ENCODE measurements around the gene GOLGA6L24.
"Not testable (repeated sequence)": the region's sequence is repeated elsewhere in the genome, so short reads cannot be mapped to it uniquely, and the experiment has no call there.

The GOLGA6L24 gene, protein sequence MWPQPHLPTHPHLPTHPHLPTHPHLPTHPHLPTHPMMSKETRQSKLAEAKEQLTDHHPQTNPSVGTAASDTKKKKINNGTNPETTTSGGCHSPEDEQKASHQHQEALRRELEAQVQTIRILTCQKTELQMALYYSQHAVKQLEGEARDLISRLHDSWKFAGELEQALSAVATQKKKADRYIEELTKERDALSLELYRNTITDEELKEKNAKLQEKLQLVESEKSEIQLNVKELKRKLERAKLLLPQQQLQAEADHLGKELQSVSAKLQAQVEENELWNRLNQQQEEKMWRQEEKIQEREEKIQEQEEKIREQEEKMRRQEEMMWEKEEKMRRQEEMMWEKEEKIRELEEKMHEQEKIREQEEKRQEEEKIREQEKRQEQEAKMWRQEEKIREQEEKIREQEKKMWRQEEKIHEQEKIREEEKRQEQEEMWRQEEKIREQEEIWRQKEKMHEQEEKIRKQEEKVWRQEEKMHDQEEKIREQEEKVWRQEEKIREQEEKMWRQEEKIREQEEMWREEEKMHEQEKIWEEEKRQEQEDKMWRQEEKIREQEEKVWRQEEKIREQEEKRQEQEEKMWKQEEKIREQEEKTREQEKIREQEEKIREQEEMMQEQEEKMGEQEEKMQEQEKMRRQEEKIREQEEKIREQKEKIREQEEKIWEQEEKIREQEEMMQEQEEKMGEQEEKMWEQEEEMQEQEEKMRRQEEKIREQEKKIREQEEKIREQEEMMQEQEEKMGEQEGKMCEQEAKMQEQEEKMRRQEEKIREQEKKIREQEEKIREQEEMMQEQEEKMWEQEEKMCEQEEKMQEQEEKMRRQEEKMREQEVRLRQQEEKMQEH
- 0 reads per million in 3 donors for total RNA-seq

DNA sequence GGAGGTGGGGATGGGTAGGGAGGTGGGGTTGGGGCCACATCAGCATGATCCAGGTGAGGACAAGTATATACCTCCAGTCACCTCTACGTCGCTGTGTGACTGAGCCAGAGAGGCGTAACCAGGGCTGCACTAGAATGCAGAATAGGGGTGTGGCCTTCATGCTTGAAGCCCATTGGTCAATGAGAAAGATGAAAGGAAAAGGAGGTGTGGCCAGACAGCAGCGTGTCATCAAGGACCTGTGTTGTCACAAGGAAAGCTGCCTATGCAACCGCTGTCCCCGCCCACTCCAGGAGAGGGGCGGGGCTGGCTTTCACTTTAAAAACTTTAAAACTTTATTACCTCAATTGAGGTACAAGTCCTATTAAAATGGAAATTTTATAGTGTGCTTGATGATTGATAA lies at the start of gene GOLGA6L24:
GOLGA6L24 (minus strand) TSS at position 101 of the 400 bp plus-strand sequence; CDS start at position 40, 61 bp downstream.
- not testable (repeated sequence) for DNase-seq; H3K36me3 ChIP-seq (ENCODE audit: control insufficient read depth, insufficient read depth, low read length); H3K27me3 ChIP-seq (replicated peaks; ENCODE audit: control insufficient read depth, insufficient read depth, low read length, poor library complexity, severe bottlenecking); H3K9me3 ChIP-seq (ENCODE audit: control insufficient read depth, low read length); H3K4me1 ChIP-seq (ENCODE audit: control insufficient read depth, insufficient read depth, low read length, poor library complexity, severe bottlenecking); H3K4me3 ChIP-seq (ENCODE audit: insufficient read depth, low read depth, low read length, poor library complexity, severe bottlenecking); H3K27ac ChIP-seq (ENCODE audit: insufficient read depth, low read length, poor library complexity, severe bottlenecking)

DNA sequence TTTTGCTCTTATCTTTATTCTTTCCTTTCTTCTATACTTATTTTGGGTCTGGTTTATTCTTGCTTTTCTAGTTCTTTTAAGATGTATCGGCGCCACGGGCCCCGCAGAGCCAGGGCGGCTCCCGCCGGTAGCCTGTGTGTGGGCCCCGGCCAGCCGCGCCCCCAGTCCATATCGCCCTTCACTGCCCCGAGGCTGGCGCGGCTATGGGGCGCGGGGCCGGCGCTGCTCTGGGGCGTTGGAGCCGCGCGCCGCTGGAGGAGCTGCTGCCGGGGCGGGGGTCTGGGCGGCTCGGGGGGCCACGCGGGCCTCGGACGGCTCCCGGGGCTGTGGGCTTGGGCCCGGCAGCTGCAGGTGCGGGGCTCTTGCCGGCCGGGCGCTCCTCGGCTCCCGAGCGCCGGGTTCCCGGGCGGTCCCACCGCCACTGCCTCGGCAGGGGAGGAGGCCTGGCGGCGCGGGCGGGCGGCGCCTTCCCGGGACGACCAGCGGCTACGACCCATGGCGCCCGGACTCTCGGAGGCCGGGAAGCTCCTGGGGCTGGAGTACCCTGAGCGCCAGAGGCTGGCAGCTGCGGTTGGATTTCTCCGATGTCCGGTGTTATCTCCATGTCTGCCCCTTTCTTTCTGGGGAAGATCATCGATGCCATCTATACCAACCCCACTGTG lies 45.0 kb upstream of the GOLGA6L24 start:
- H3K36me3 ChIP-seq (ENCODE audit: control insufficient read depth, insufficient read depth, low read length); H3K27me3 ChIP-seq (replicated peaks; ENCODE audit: control insufficient read depth, insufficient read depth, low read length, poor library complexity, severe bottlenecking); H3K27ac ChIP-seq (ENCODE audit: insufficient read depth, low read length, poor library complexity, severe bottlenecking); H3K4me3 ChIP-seq (ENCODE audit: insufficient read depth, low read depth, low read length, poor library complexity, severe bottlenecking); DNase-seq; H3K4me1 ChIP-seq (ENCODE audit: control insufficient read depth, insufficient read depth, low read length, poor library complexity, severe bottlenecking); H3K9me3 ChIP-seq (ENCODE audit: control insufficient read depth, low read length): not testable (repeated sequence)

DNA sequence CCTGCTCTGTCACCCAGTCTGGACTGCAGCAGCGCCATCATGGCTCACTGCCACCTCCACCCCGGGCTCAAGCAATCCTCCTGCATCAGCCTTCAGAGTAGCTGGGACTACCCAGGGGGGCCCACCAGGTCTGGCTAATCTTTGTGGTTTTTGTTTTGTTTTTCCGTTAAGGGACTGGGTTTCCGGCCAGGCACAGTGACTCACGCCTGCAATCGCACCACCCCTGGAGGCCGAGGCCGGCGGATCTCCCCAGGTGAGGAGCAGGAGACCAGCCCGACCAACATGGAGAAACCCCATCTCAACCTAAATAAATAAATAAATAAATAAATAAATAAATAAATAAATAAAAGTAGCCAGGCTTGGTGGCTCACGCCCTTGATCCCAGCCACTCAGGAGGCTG lies 38.1 kb upstream of the GOLGA6L24 start:
- not testable (repeated sequence) for H3K27ac ChIP-seq (ENCODE audit: insufficient read depth, low read length, poor library complexity, severe bottlenecking); H3K27me3 ChIP-seq (replicated peaks; ENCODE audit: control insufficient read depth, insufficient read depth, low read length, poor library complexity, severe bottlenecking); H3K36me3 ChIP-seq (ENCODE audit: control insufficient read depth, insufficient read depth, low read length); DNase-seq; H3K4me3 ChIP-seq (ENCODE audit: insufficient read depth, low read depth, low read length, poor library complexity, severe bottlenecking); H3K9me3 ChIP-seq (ENCODE audit: control insufficient read depth, low read length); H3K4me1 ChIP-seq (ENCODE audit: control insufficient read depth, insufficient read depth, low read length, poor library complexity, severe bottlenecking)

DNA sequence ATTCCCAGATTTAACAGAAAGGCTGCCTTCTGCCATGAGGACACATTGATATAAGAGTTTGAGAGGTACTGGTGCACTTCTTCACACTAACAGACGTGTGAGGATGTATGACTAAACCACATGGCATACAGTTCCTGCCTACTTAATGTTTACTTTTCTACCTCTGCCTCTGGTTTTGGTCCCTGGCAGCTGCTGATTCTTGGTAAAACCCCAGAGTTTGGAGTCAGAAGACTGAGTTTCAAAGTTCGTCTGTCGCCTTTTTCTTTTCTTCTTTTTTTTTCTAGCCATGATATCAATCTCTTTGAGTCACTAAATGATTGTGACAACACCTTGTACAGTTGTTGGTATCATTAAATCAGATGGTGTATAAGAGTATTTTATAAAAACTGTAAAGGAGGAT lies 22.2 kb upstream of the GOLGA6L24 start:
- H3K9me3 ChIP-seq (ENCODE audit: control insufficient read depth, low read length); H3K27ac ChIP-seq (ENCODE audit: insufficient read depth, low read length, poor library complexity, severe bottlenecking); H3K4me1 ChIP-seq (ENCODE audit: control insufficient read depth, insufficient read depth, low read length, poor library complexity, severe bottlenecking); H3K27me3 ChIP-seq (replicated peaks; ENCODE audit: control insufficient read depth, insufficient read depth, low read length, poor library complexity, severe bottlenecking); DNase-seq; H3K4me3 ChIP-seq (ENCODE audit: insufficient read depth, low read depth, low read length, poor library complexity, severe bottlenecking); H3K36me3 ChIP-seq (ENCODE audit: control insufficient read depth, insufficient read depth, low read length): not testable (repeated sequence)

DNA sequence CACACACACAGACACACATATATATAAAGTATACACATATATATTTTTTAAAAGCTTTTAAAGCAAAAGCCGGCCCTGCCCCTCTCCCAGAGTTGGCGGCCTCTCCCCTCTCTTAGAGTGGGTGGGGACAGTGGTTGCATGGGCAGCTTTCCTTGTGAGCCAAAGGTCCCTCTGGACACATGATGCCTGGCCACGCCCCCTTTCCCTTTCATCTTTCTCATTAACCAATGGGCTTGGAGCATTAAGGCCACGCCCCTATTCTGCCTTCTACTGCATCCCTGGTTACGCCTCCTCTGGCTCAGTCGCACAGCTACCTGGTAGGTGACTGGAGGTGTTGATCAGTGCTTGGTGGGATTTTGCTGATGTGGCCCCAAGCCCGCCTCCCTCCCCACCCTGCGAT lies 20.5 kb upstream of the GOLGA6L24 start, which contains the start of gene GOLGA8F:
GOLGA8F (plus strand) TSS at position 301 of the 400 bp plus-strand sequence; CDS start at position 399, 98 bp downstream.
- not testable (repeated sequence) for H3K4me3 ChIP-seq (ENCODE audit: insufficient read depth, low read depth, low read length, poor library complexity, severe bottlenecking); H3K4me1 ChIP-seq (ENCODE audit: control insufficient read depth, insufficient read depth, low read length, poor library complexity, severe bottlenecking); H3K9me3 ChIP-seq (ENCODE audit: control insufficient read depth, low read length); H3K27me3 ChIP-seq (replicated peaks; ENCODE audit: control insufficient read depth, insufficient read depth, low read length, poor library complexity, severe bottlenecking); H3K36me3 ChIP-seq (ENCODE audit: control insufficient read depth, insufficient read depth, low read length); DNase-seq; H3K27ac ChIP-seq (ENCODE audit: insufficient read depth, low read length, poor library complexity, severe bottlenecking)

DNA sequence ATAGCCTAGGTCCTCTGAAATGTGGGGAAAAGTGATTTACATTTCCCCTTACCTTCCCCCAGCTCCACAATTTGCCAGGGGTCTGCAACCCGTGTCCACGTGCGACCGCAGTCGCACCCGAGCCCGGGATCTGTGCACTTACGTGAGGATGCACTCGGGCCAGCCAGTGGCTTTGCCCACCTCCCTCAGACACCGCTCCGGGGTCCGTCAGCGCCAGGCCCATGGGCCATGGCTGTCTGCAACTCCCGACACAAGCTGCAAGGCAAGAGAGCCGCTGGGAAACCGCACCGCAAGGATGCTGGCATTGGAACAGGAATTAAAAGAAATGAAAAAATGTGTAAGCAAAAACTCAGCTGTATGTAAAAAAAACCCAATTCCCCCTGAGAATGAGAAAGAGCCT lies 7.6 kb upstream of the GOLGA6L24 start:
- not testable (repeated sequence) for H3K9me3 ChIP-seq (ENCODE audit: control insufficient read depth, low read length); H3K27ac ChIP-seq (ENCODE audit: insufficient read depth, low read length, poor library complexity, severe bottlenecking); DNase-seq; H3K4me1 ChIP-seq (ENCODE audit: control insufficient read depth, insufficient read depth, low read length, poor library complexity, severe bottlenecking); H3K36me3 ChIP-seq (ENCODE audit: control insufficient read depth, insufficient read depth, low read length); H3K4me3 ChIP-seq (ENCODE audit: insufficient read depth, low read depth, low read length, poor library complexity, severe bottlenecking); H3K27me3 ChIP-seq (replicated peaks; ENCODE audit: control insufficient read depth, insufficient read depth, low read length, poor library complexity, severe bottlenecking)

DNA sequence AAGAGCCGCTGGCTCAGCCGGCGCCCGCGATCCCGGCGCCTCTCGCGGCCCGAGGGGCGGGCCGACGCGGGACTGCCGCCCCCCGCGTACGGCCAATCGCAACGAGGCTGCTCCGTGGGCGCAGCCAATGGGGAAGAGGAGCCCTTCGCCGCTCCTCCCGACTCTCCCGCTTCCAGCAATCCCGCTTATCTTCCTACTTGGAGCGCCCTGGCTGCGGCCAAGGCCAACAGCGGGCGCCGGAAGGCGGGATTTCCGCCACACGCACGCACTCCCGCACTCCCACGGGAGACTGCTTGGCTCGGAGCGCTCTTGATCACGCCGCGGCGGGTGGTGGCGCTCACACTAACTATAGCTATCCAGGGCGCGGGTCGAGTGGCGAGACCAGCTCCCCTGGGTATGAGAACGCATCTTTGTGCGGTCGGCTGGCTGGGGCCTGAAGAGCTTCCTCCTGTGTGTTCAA lies 35.7 kb downstream of the GOLGA6L24 start, which contains the start of gene HERC2:
HERC2 (minus strand) TSS at position 51 of the 460 bp plus-strand sequence. CDS start 746 bp downstream, outside the sequence.
- DNase-seq; H3K4me3 ChIP-seq (ENCODE audit: insufficient read depth, low read depth, low read length, poor library complexity, severe bottlenecking); H3K36me3 ChIP-seq (ENCODE audit: control insufficient read depth, insufficient read depth, low read length); H3K4me1 ChIP-seq (ENCODE audit: control insufficient read depth, insufficient read depth, low read length, poor library complexity, severe bottlenecking); H3K9me3 ChIP-seq (ENCODE audit: control insufficient read depth, low read length); H3K27ac ChIP-seq (ENCODE audit: insufficient read depth, low read length, poor library complexity, severe bottlenecking); H3K27me3 ChIP-seq (replicated peaks; ENCODE audit: control insufficient read depth, insufficient read depth, low read length, poor library complexity, severe bottlenecking): not testable (repeated sequence)

DNA sequence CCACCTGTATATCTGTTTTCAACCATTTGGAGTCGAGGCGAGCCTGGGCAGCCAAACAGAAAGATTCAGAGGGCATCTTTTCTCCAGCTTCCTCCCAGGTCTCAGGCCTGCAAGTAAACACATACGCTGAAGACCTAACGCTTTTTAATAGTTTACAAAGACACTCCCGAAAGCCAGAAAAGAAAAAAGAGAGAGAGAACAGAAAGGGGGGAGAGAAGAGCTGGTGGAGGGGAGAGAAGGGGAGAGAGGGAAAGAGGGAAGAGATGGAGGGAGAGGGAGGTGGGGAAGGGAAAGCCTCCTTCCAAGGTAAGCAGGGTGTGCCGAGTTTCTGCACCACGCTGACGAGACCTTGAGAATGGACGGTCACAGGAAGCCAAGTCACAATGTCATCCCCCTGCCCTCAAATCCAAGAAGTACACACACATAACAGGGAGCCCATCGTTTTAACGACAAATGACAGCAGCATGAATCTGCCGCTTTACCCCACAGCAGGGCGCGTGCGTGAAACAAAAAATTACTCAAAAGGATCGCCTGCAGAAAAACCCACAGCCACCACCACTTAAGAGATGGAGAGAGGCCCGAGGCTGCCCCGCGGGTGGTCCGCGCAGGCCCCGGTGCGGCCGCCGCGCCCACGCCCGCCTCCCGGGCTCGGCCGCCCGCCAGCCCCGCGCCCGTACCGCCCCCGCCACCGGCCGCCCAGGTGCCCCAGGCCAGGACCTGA lies 36.4 kb downstream of the GOLGA6L24 start:
- not testable (repeated sequence) for H3K27me3 ChIP-seq (replicated peaks; ENCODE audit: control insufficient read depth, insufficient read depth, low read length, poor library complexity, severe bottlenecking); H3K4me3 ChIP-seq (ENCODE audit: insufficient read depth, low read depth, low read length, poor library complexity, severe bottlenecking); H3K36me3 ChIP-seq (ENCODE audit: control insufficient read depth, insufficient read depth, low read length); H3K9me3 ChIP-seq (ENCODE audit: control insufficient read depth, low read length); DNase-seq; H3K27ac ChIP-seq (ENCODE audit: insufficient read depth, low read length, poor library complexity, severe bottlenecking); H3K4me1 ChIP-seq (ENCODE audit: control insufficient read depth, insufficient read depth, low read length, poor library complexity, severe bottlenecking)

DNA sequence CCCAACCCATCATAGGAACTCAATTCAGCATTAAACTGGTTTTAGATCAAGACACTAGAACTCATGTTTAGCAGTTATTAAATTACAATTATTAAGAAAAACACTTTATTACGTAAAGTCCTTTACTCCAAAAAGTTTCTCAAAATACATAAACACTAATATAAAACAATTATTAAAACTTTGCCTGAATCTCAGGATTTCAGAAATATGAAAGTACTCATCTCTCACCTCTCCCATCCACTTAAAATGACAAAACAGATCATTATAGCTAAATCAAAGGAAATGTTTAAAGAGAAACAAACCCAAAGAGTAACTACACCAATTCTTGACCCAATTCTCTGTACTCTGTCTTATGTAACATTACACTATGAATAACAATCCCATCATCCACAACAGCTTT lies 38.2 kb downstream of the GOLGA6L24 start:
- not testable (repeated sequence) for H3K27ac ChIP-seq (ENCODE audit: insufficient read depth, low read length, poor library complexity, severe bottlenecking); H3K4me3 ChIP-seq (ENCODE audit: insufficient read depth, low read depth, low read length, poor library complexity, severe bottlenecking); DNase-seq; H3K9me3 ChIP-seq (ENCODE audit: control insufficient read depth, low read length); H3K36me3 ChIP-seq (ENCODE audit: control insufficient read depth, insufficient read depth, low read length); H3K4me1 ChIP-seq (ENCODE audit: control insufficient read depth, insufficient read depth, low read length, poor library complexity, severe bottlenecking); H3K27me3 ChIP-seq (replicated peaks; ENCODE audit: control insufficient read depth, insufficient read depth, low read length, poor library complexity, severe bottlenecking)

All from effector memory CD4-positive, alpha-beta T cell (primary cell).